Lung (tissue), 12 donors: ENCODE measurements around the gene FHOD3. TPM values are rescaled to one million over a fixed set of nuclear protein-coding genes. Genes with fewer than 3 reads are reported as not detected.
A peak's percentile ranks its signal among the peaks of the same experiment; 100 is the strongest.

Source experiments
- ATAC-seq: fragments of 200-7000 bp; cut with Tn5 transposase; one replicate; pipeline ENCODE4 v1.9.1; 2020; ENCODE audit warnings: moderate number of reproducible peaks; ENCODE audit not compliant: insufficient read depth, low FRiP score
- DNase-seq, 3 donors: peaks; one replicate each; pipeline ENCODE4 v3.0.0-alpha.2; 2013 to 2017
- H3K27ac ChIP-seq, 2 donors: one replicate each; pipeline ENCODE4 v1.5.1; 2013; ENCODE audit warnings: mild to moderate bottlenecking in 2 of 2, moderate library complexity in 2 of 2, control low read depth in 1 of 2, inconsistent platforms in 1 of 2, low read depth in 1 of 2, low read length in 1 of 2
- H3K27me3 ChIP-seq, 3 donors: one replicate each; pipeline ENCODE4 v1.5.1; 2013; ENCODE audit warnings: low read length in 2 of 3; ENCODE audit not compliant: control insufficient read depth in 3 of 3, insufficient read depth in 3 of 3
- H3K36me3 ChIP-seq, 4 donors: one replicate each; pipeline ENCODE4 v1.5.1; 2013; ENCODE audit warnings: low read length in 4 of 4, mild to moderate bottlenecking in 1 of 4, moderate library complexity in 1 of 4; ENCODE audit not compliant: control insufficient read depth in 4 of 4, insufficient read depth in 4 of 4
- H3K4me1 ChIP-seq, 5 donors: one replicate each; pipeline ENCODE4 v1.5.1; 2013; ENCODE audit warnings: low read length in 5 of 5, mild to moderate bottlenecking in 2 of 5, moderate library complexity in 1 of 5; ENCODE audit not compliant: control insufficient read depth in 5 of 5, insufficient read depth in 5 of 5
- H3K4me3 ChIP-seq: one replicate; pipeline ENCODE4 v1.5.1; 2013; ENCODE audit warnings: mild to moderate bottlenecking, control low read depth, moderate library complexity
- H3K9ac ChIP-seq, 2 donors: one replicate each; pipeline ENCODE4 v1.5.1; 2013; ENCODE audit warnings: low read length in 2 of 2, control low read depth in 1 of 2; ENCODE audit not compliant: insufficient read depth in 1 of 2
- H3K9me3 ChIP-seq, 4 donors: one replicate each; pipeline ENCODE4 v1.5.1; 2013; ENCODE audit warnings: low read length in 3 of 4, mild to moderate bottlenecking in 1 of 4, moderate library complexity in 1 of 4; ENCODE audit not compliant: control insufficient read depth in 4 of 4, insufficient read depth in 3 of 4
- CTCF ChIP-seq: IDR thresholded peaks from 2 replicates; pipeline ENCODE4 v1.5.1; 2012; ENCODE audit warnings: mild to moderate bottlenecking; ENCODE audit errors: control extremely low read depth, extremely low read depth
- WGBS, 2 donors: extraction: QIAGEN DNeasy Blood & Tissue Kit; methylation state at CpG; one replicate each; pipeline ENCODE4 v1.1.7; 2013; 5-methylcytosine and 5-hydroxymethylcytosine counted together
- polyA plus RNA-seq, 2 donors: library from polyadenylated mRNA; stranded (reverse); fragments of 200-250 nt; gene quantifications; one replicate each; pipeline ENCODE4 v1.2.1, GENCODE V29; 2013
- total RNA-seq, 2 donors: library from RNA; depleted of rRNA in 1 of 2; stranded (reverse); fragments of >200 nt in 1 of 2; gene quantifications; one replicate each; pipeline ENCODE4 v1.2.1, GENCODE V29; 2014 to 2021
- donor health status: control.
- donor health status: control.
- donor health status: Bipolar disorder and iron deficiency.
- donor health status: healthy.
- donor health status: DM: yes; HTN: yes; CAD: no.

Gene FHOD3
- total and polyA plus RNA-seq, 4 donors, result 1.0 to 7.4 (median 2.9) TPM

GRCh38 chr18:36392164-36392978, 94.9 kb downstream of the FHOD3 start:
- DNase-seq (peak; percentile 23 to 70 (median 53)), ATAC-seq (no peak)
- Histone ChIP-seq H3K36me3 (no peaks in the 10 kb centered on the region), H3K27me3 (no peaks in the 10 kb centered on the region), H3K4me3 (no peak overlapping the region), H3K27ac (peak overlapping the region in 1 of 2 donors; percentile 52), H3K4me1 (peaks cover 0 to 13% (median 0%) of the 10 kb centered on the region in 5 donors), H3K9ac (no peak overlapping the region), H3K9me3 (peaks cover 0 to 6% (median 0%) of the 10 kb centered on the region in 4 donors)
- no peak for TF ChIP-seq CTCF
- 72 to 89% methylated on average over 4 of the region's 4 CpGs for WGBS, 2 donors

GRCh38 chr18:36392979-36393287, 95.4 kb downstream of the FHOD3 start:
- Histone ChIP-seq H3K9me3 (peaks cover 0 to 6% (median 0%) of the 10 kb centered on the region in 4 donors), H3K4me3 (no peak overlapping the region), H3K9ac (no peak overlapping the region), H3K36me3 (no peaks in the 10 kb centered on the region), H3K27ac (peak overlapping the region in 1 of 2 donors; percentile 52), H3K4me1 (peaks cover 0 to 10% (median 0%) of the 10 kb centered on the region in 5 donors), H3K27me3 (no peaks in the 10 kb centered on the region)
- no peak for ATAC-seq
- WGBS, 2 donors, result 69 to 90% methylated on average over 3 of the region's 3 CpGs
- DNase-seq, result no peak
- TF ChIP-seq CTCF, result no peak

GRCh38 chr18:36394486-36394885, 97.0 kb downstream of the FHOD3 start:
- peaks cover 0 to 6% (median under 1%) of the 10 kb centered on the region in 4 donors for H3K9me3 ChIP-seq
- peaks cover 0 to 15% (median 0%) of the 10 kb centered on the region in 5 donors for H3K4me1 ChIP-seq
- H3K27me3 ChIP-seq, result no peaks in the 10 kb centered on the region
- 83 to 86% methylated on average over 3 of the region's 3 CpGs for WGBS, 2 donors
- no peak for TF ChIP-seq CTCF
- no peak overlapping the region for H3K9ac ChIP-seq
- DNase-seq, result no peak
- H3K4me3 ChIP-seq, result no peak overlapping the region
- no peak for ATAC-seq
- no peaks in the 10 kb centered on the region for H3K36me3 ChIP-seq
- H3K27ac ChIP-seq, result no peak overlapping the region
